GM20431 (cell line): Measurements from ENCODE around the gene CAMTA1.

Experiments used
- in situ Hi-C: fragments of 300-500 bp; cut with MseI, MboI; formaldehyde crosslinking; loops from one replicate; pipeline ENCODE4 v1.15.0; 2020; ENCODE audit warnings: low sequenced_read_pairs; ENCODE audit not compliant: unreplicated experiment

The CAMTA1 gene

GRCh38 chr1:7454895-7455784, 669.9 kb downstream of the CAMTA1 start:
- in situ Hi-C loops = no loop called here

- in situ Hi-C loops = no loop called here
Observed at GRCh38 chr1:7455796-7456721, 670.8 kb downstream of the CAMTA1 start.

- in situ Hi-C loops = no loop called here
Observed at GRCh38 chr1:7456722-7457082, 671.4 kb downstream of the CAMTA1 start.

GRCh38 chr1:7457811-7458210, 672.6 kb downstream of the CAMTA1 start:
- in situ Hi-C loops = no loop called here

GRCh38 chr1:7458946-7459345, 673.7 kb downstream of the CAMTA1 start:
- in situ Hi-C loops = no loop called here

- in situ Hi-C loops = no loop called here
Observed at GRCh38 chr1:7459914-7460313, 674.7 kb downstream of the CAMTA1 start.

GRCh38 chr1:7460807-7461206, 675.6 kb downstream of the CAMTA1 start:
- in situ Hi-C loops = no loop called here

GRCh38 chr1:7462617-7463016, 677.4 kb downstream of the CAMTA1 start:
- in situ Hi-C loops = no loop called here

GRCh38 chr1:7463526-7463925, 678.3 kb downstream of the CAMTA1 start:
- in situ Hi-C loops = no loop called here

GRCh38 chr1:7464736-7465135, 679.5 kb downstream of the CAMTA1 start:
- in situ Hi-C loops = no loop called here

- in situ Hi-C loops = no loop called here
Observed at GRCh38 chr1:7467476-7468175, 682.4 kb downstream of the CAMTA1 start.

- in situ Hi-C loops = no loop called here
Observed at GRCh38 chr1:7468248-7468647, 683.0 kb downstream of the CAMTA1 start.

GRCh38 chr1:7469255-7469938, 684.1 kb downstream of the CAMTA1 start:
- in situ Hi-C loops = no loop called here

- in situ Hi-C loops = no loop called here
Observed at GRCh38 chr1:7470904-7471638, 685.8 kb downstream of the CAMTA1 start.

- in situ Hi-C loops = no loop called here
Observed at GRCh38 chr1:7471836-7472235, 686.6 kb downstream of the CAMTA1 start.

GRCh38 chr1:7473223-7474142, 688.2 kb downstream of the CAMTA1 start:
- in situ Hi-C loops = no loop called here

GRCh38 chr1:7474143-7474490, 688.9 kb downstream of the CAMTA1 start:
- in situ Hi-C loops = no loop called here

GRCh38 chr1:7474786-7475502, 689.7 kb downstream of the CAMTA1 start:
- in situ Hi-C loops = no loop called here
